ENCODE results near the gene GPR84. TPM values are rescaled to one million over a fixed set of nuclear protein-coding genes. Genes with fewer than 3 reads are reported as not detected.
"Not testable (repeated sequence)": the region's sequence is repeated elsewhere in the genome, so short reads cannot be mapped to it uniquely, and the experiment has no call there.

Gene GPR84
- total RNA-seq, 2 experiments from 2014 or later = 0.18 to 0.25 TPM

GRCh38 chr12:54357506-54358190 lies 6.6 kb downstream of the GPR84 start:
- Mint-ChIP-seq H3K9me3 (no peaks in the 10 kb centered on the region), H3K4me3 (no peak overlapping the region), H3K36me3 (ENCODE audit: low read depth) (no peaks in the 10 kb centered on the region), H3K27me3 (no peaks in the 10 kb centered on the region), H3K27ac (no peak overlapping the region), H3K4me1 (peaks cover 11% of the 10 kb centered on the region)
- ChIA-PET POLR2A (interaction anchor here (0.6 to 4.7 kb wide), 12 partner anchors 10 to 77 kb away, joined by 3 to 63 read pairs (median 7); partner anchors contain the start of genes CBX5, HNRNPA1 and NFE2), CTCF (interaction anchor here (1.1 to 5.3 kb wide), 11 partner anchors 11 to 142 kb away, joined by 3 to 40 read pairs (median 13); partner anchors contain the start of genes CBX5, COPZ1 and HNRNPA1)
- no peak for DNase-seq

GRCh38 chr12:54356951-54357356 lies 7.3 kb downstream of the GPR84 start:
- Mint-ChIP-seq H3K27ac (no peak overlapping the region), H3K9me3 (no peaks in the 10 kb centered on the region), H3K36me3 (ENCODE audit: low read depth) (peaks cover 6% of the 10 kb centered on the region), H3K27me3 (no peaks in the 10 kb centered on the region), H3K4me1 (peaks cover 14% of the 10 kb centered on the region), H3K4me3 (no peak overlapping the region)
- ChIA-PET POLR2A (interaction anchor here (1.1 to 4.7 kb wide), 7 partner anchors 11 to 141 kb away, joined by 3 to 63 read pairs (median 16); partner anchors contain the start of genes CBX5 and HNRNPA1), CTCF (interaction anchor here (0.5 to 5.3 kb wide), 10 partner anchors 12 to 137 kb away, joined by 3 to 40 read pairs (median 6); partner anchors contain the start of genes CBX5, COPZ1 and HNRNPA1)
- no peak for DNase-seq

- CTCF ChIA-PET = interaction anchor here (0.8 to 5.3 kb wide), 3 partner anchors 20 to 104 kb away, joined by 3 to 40 read pairs (median 6); no protein-coding TSS in a partner anchor
These were observed 8.1 kb downstream of the GPR84 start for GRCh38 chr12:54356228-54356627.

GRCh38 chr12:54355104-54355815 lies 9.0 kb downstream of the GPR84 start:
- H3K27me3 Mint-ChIP-seq = no peaks in the 10 kb centered on the region
- CTCF ChIA-PET = interaction anchor here (5.3 kb wide), 1 partner anchor 19 kb away, joined by 40 read pairs; no protein-coding TSS in a partner anchor
- no peak overlapping the region for H3K27ac Mint-ChIP-seq
- H3K4me1 Mint-ChIP-seq = peaks cover 13% of the 10 kb centered on the region
- peaks cover 23% of the 10 kb centered on the region for H3K36me3 Mint-ChIP-seq (ENCODE audit: low read depth)
- H3K9me3 Mint-ChIP-seq = no peaks in the 10 kb centered on the region
- H3K4me3 Mint-ChIP-seq = no peak overlapping the region
- DNase-seq = no peak
- POLR2A ChIA-PET = interaction anchor here (4.7 kb wide), 1 partner anchor 75 kb away, joined by 63 read pairs; the partner anchor contains the start of genes CBX5 and HNRNPA1

More at GRCh38 chr12:54356228-54356627, 8.1 kb downstream of the GPR84 start:
- H3K9me3 Mint-ChIP-seq = no peaks in the 10 kb centered on the region
- peaks cover 21% of the 10 kb centered on the region for H3K4me1 Mint-ChIP-seq
- DNase-seq = no peak
- H3K36me3 Mint-ChIP-seq (ENCODE audit: low read depth) = peaks cover 14% of the 10 kb centered on the region
- POLR2A ChIA-PET = interaction anchor here (1.1 to 4.7 kb wide), 3 partner anchors 71 to 140 kb away, joined by 4 to 63 read pairs (median 37); partner anchors contain the start of genes CBX5 and HNRNPA1
- H3K4me3 Mint-ChIP-seq = no peak overlapping the region
- no peak overlapping the region for H3K27ac Mint-ChIP-seq
- H3K27me3 Mint-ChIP-seq = no peaks in the 10 kb centered on the region

GRCh38 chr12:54354271-54354670 lies 10.0 kb downstream of the GPR84 start:
- not testable (repeated sequence) for H3K4me3 Mint-ChIP-seq, H3K27ac Mint-ChIP-seq, H3K9me3 Mint-ChIP-seq, DNase-seq, H3K27me3 Mint-ChIP-seq
- ChIA-PET CTCF (interaction anchor here (1.0 kb wide), 1 partner anchor 30 kb away, joined by 3 read pairs; no protein-coding TSS in a partner anchor), POLR2A (interaction anchor here (0.7 kb wide), 1 partner anchor 49 kb away, joined by 3 read pairs; no protein-coding TSS in a partner anchor)
- peaks cover 31% of the 10 kb centered on the region for H3K36me3 Mint-ChIP-seq (ENCODE audit: low read depth)
- H3K4me1 Mint-ChIP-seq = peaks cover 13% of the 10 kb centered on the region

GRCh38 chr12:54352891-54353874 lies 11.1 kb downstream of the GPR84 start:
- Mint-ChIP-seq H3K9me3 (no peaks in the 10 kb centered on the region), H3K36me3 (ENCODE audit: low read depth) (peaks cover 31% of the 10 kb centered on the region), H3K4me3 (no peak overlapping the region), H3K27me3 (no peaks in the 10 kb centered on the region), H3K4me1 (peaks cover 13% of the 10 kb centered on the region), H3K27ac (no peak overlapping the region)
- POLR2A ChIA-PET = interaction anchor here (1.1 to 1.8 kb wide), 3 partner anchors 9 to 72 kb away, joined by 4 to 5 read pairs (median 5); partner anchors contain the start of genes CBX5 and HNRNPA1
- no peak for DNase-seq
- CTCF ChIA-PET = interaction anchor here (0.6 to 1.7 kb wide), 7 partner anchors 15 to 29 kb away, joined by 3 to 6 read pairs (median 3); partner anchors contain the start of gene COPZ1

GRCh38 chr12:54352022-54352531 lies 12.2 kb downstream of the GPR84 start:
- no peak for DNase-seq
- CTCF ChIA-PET = interaction anchor here (1.4 to 1.7 kb wide), 2 partner anchors 15 to 28 kb away, joined by 6 read pairs; no protein-coding TSS in a partner anchor
- Mint-ChIP-seq H3K36me3 (ENCODE audit: low read depth) (peaks cover 40% of the 10 kb centered on the region), H3K4me3 (no peak overlapping the region), H3K9me3 (no peaks in the 10 kb centered on the region), H3K27ac (no peak overlapping the region), H3K27me3 (no peaks in the 10 kb centered on the region), H3K4me1 (peaks cover 13% of the 10 kb centered on the region)
- POLR2A ChIA-PET = interaction anchor here (0.7 to 1.8 kb wide), 4 partner anchors 16 to 71 kb away, joined by 3 to 5 read pairs (median 4); partner anchors contain the start of genes CBX5, COPZ1 and HNRNPA1

- no peak overlapping the region for H3K27ac Mint-ChIP-seq
- no peaks in the 10 kb centered on the region for H3K9me3 Mint-ChIP-seq
These were observed 12.9 kb downstream of the GPR84 start for GRCh38 chr12:54351341-54351740.

GRCh38 chr12:54350743-54351142 lies 13.5 kb downstream of the GPR84 start:
- H3K9me3 Mint-ChIP-seq = no peaks in the 10 kb centered on the region
- peaks cover 13% of the 10 kb centered on the region for H3K4me1 Mint-ChIP-seq
- H3K4me3 Mint-ChIP-seq = no peak overlapping the region
- H3K27ac Mint-ChIP-seq = no peak overlapping the region
- DNase-seq = no peak
- ChIA-PET POLR2A (no interaction called here), CTCF (interaction anchor here (1.1 to 1.3 kb wide), 2 partner anchors 13 to 26 kb away, joined by 3 to 4 read pairs; partner anchors contain the start of gene COPZ1)
- H3K36me3 Mint-ChIP-seq (ENCODE audit: low read depth) = peaks cover 49% of the 10 kb centered on the region
- H3K27me3 Mint-ChIP-seq = no peaks in the 10 kb centered on the region

More at GRCh38 chr12:54351341-54351740, 12.9 kb downstream of the GPR84 start:
- Mint-ChIP-seq H3K36me3 (ENCODE audit: low read depth) (peaks cover 46% of the 10 kb centered on the region), H3K4me1 (peaks cover 13% of the 10 kb centered on the region), H3K4me3 (no peak overlapping the region), H3K27me3 (no peaks in the 10 kb centered on the region)
- no peak for DNase-seq
- ChIA-PET POLR2A (interaction anchor here (1.5 kb wide), 2 partner anchors 27 to 71 kb away, joined by 4 to 5 read pairs; partner anchors contain the start of genes CBX5, COPZ1 and HNRNPA1), CTCF (interaction anchor here (1.1 kb wide), 1 partner anchor 26 kb away, joined by 3 read pairs; the partner anchor contains the start of gene COPZ1)

GRCh38 chr12:54349679-54350078 lies 14.6 kb downstream of the GPR84 start:
- POLR2A ChIA-PET = no interaction called here
- Mint-ChIP-seq H3K9me3 (no peaks in the 10 kb centered on the region), H3K4me1 (peaks cover 13% of the 10 kb centered on the region), H3K4me3 (no peak overlapping the region), H3K27me3 (no peaks in the 10 kb centered on the region), H3K36me3 (ENCODE audit: low read depth) (peaks cover 57% of the 10 kb centered on the region), H3K27ac (no peak overlapping the region)
- DNase-seq = no peak
- CTCF ChIA-PET = interaction anchor here (1.0 to 1.3 kb wide), 2 partner anchors 12 to 21 kb away, joined by 3 to 4 read pairs; no protein-coding TSS in a partner anchor

GRCh38 chr12:54349036-54349435 lies 15.2 kb downstream of the GPR84 start:
- CTCF ChIA-PET = no interaction called here
- no peaks in the 10 kb centered on the region for H3K27me3 Mint-ChIP-seq
- POLR2A ChIA-PET = interaction anchor here (1.2 kb wide), 1 partner anchor 10 kb away, joined by 3 read pairs; no protein-coding TSS in a partner anchor

More at GRCh38 chr12:54349036-54349435, 15.2 kb downstream of the GPR84 start:
- Mint-ChIP-seq H3K4me1 (peaks cover 13% of the 10 kb centered on the region), H3K4me3 (no peak overlapping the region), H3K36me3 (ENCODE audit: low read depth) (peaks cover 59% of the 10 kb centered on the region), H3K27ac (no peak overlapping the region), H3K9me3 (no peaks in the 10 kb centered on the region)
- no peak for DNase-seq

All from activated CD4-positive, alpha-beta memory T cell treated with anti-CD3 and anti-CD28 coated beads, Interleukin-2, amount 10 ng/mL, durations not matched to agents 7 days and 5 days (primary cell).